HEK293 (cell line): ENCODE data around the gene ZNF775.

ENCODE experiments used
- CTCF ChIA-PET: fragments of 350-600 bp; formaldehyde crosslinking; extraction: SDS; loops from one replicate; lab custom pipeline; 2021; ENCODE audit warnings: antibody characterized with exemption; lab: Yijun Ruan, JAX
- POLR2A ChIA-PET: fragments of 300-600 bp; formaldehyde crosslinking; extraction: SDS; loops from one replicate; lab custom pipeline; 2020; ENCODE audit warnings: antibody characterized with exemption, inconsistent platforms; lab: Yijun Ruan, JAX
- H3K27ac ChIP-seq: fragments of 200-500 bp; sonication (Bioruptor generic); 2 replicates; pipeline ENCODE4 v1.5.1; 2014; ENCODE audit warnings: low read depth, low read length, control low read depth, inconsistent platforms; ENCODE audit errors: extremely low read depth
- H3K36me3 ChIP-seq, 2 experiments: fragments of 200-500 bp in 1 of 2; sonication (Bioruptor generic) in 1 of 2; 1 replicate in 1 of 2; 2 replicates in 1 of 2; pipeline ENCODE4 v1.5.1; 2014 to 2017; ENCODE audit warnings: inconsistent platforms in 2 of 2, low read length in 2 of 2; ENCODE audit not compliant: control insufficient read depth in 2 of 2, insufficient read depth in 1 of 2
- H3K4me1 ChIP-seq: fragments of 200-500 bp; sonication (Bioruptor generic); 2 replicates; pipeline ENCODE4 v1.5.1; 2014; ENCODE audit warnings: mild to moderate bottlenecking, low read length, inconsistent platforms; ENCODE audit not compliant: control insufficient read depth, insufficient read depth
- H3K4me3 ChIP-seq: 2 replicates; pipeline ENCODE4 v1.5.1; 2011; ENCODE audit warnings: low read depth, mild to moderate bottlenecking, control low read depth, low read length, moderate library complexity
- H3K9me3 ChIP-seq: fragments of 200-500 bp; sonication (Bioruptor generic); 2 replicates; pipeline ENCODE4 v1.5.1; 2014; ENCODE audit warnings: low read depth, low read length, inconsistent platforms; ENCODE audit not compliant: control insufficient read depth, insufficient read depth
- CTCF ChIP-seq: fragments of 450-650 bp; formaldehyde crosslinking; IDR thresholded peaks from 2 replicates; pipeline ENCODE4 v1.5.1; 2016; ENCODE audit warnings: missing biosample characterization, missing genetic modification characterization
- HOXA7 ChIP-seq: sonication (generic); formaldehyde crosslinking; IDR thresholded peaks from 2 replicates; pipeline ENCODE4 v1.8.1; 2022; ENCODE audit warnings: missing genetic modification reagents, borderline replicate concordance
- HOXD13 ChIP-seq: sonication (generic); formaldehyde crosslinking; IDR thresholded peaks from 2 replicates; pipeline ENCODE4 v1.8.0; 2022; ENCODE audit warnings: missing genetic modification reagents, borderline replicate concordance
- KLF7 ChIP-seq: fragments of 450-650 bp; formaldehyde crosslinking; IDR thresholded peaks from 2 replicates; pipeline ENCODE4 v1.5.1; 2016; ENCODE audit warnings: missing biosample characterization, missing genetic modification characterization, borderline replicate concordance
- REST ChIP-seq: fragments of 450-650 bp; formaldehyde crosslinking; IDR thresholded peaks from 2 replicates; pipeline ENCODE4 v1.5.1; 2016; ENCODE audit warnings: missing biosample characterization, missing genetic modification characterization
- ZBTB11 ChIP-seq: fragments of 450-650 bp; formaldehyde crosslinking; conservative IDR thresholded peaks from 2 replicates; pipeline ENCODE4 v1.5.1; 2016; ENCODE audit warnings: low read depth, missing biosample characterization, missing genetic modification characterization
- ZNF169 ChIP-seq: fragments of 450-650 bp; formaldehyde crosslinking; IDR thresholded peaks from 2 replicates; pipeline ENCODE4 v1.5.1; 2016; ENCODE audit warnings: missing biosample characterization, missing genetic modification characterization
- ZNF202 ChIP-seq: fragments of 450-650 bp; formaldehyde crosslinking; IDR thresholded peaks from 2 replicates; pipeline ENCODE4 v1.5.1; 2016; ENCODE audit warnings: missing biosample characterization, missing genetic modification characterization, borderline replicate concordance
- ZNF521 ChIP-seq: fragments of 450-650 bp; formaldehyde crosslinking; IDR thresholded peaks from 2 replicates; pipeline ENCODE4 v1.5.1; 2017; ENCODE audit warnings: missing biosample characterization, mild to moderate bottlenecking, missing genetic modification characterization
- ZNF544 ChIP-seq: fragments of 450-650 bp; formaldehyde crosslinking; IDR thresholded peaks from 2 replicates; pipeline ENCODE4 v1.5.0; 2017; ENCODE audit warnings: missing biosample characterization, missing genetic modification characterization
- ZNF558 ChIP-seq: fragments of 450-650 bp; formaldehyde crosslinking; IDR thresholded peaks from 2 replicates; pipeline ENCODE4 v1.5.1; 2016; ENCODE audit warnings: missing biosample characterization, missing genetic modification characterization
- ZNF580 ChIP-seq: fragments of 450-650 bp; formaldehyde crosslinking; IDR thresholded peaks from 2 replicates; pipeline ENCODE4 v1.5.1; 2016; ENCODE audit warnings: missing biosample characterization, missing genetic modification characterization
- ZNF639 ChIP-seq: fragments of 450-650 bp; formaldehyde crosslinking; IDR thresholded peaks from 2 replicates; pipeline ENCODE4 v1.5.1; 2016; ENCODE audit warnings: missing biosample characterization, missing genetic modification characterization
- ZNF768 ChIP-seq: fragments of 450-650 bp; formaldehyde crosslinking; IDR thresholded peaks from 2 replicates; pipeline ENCODE4 v1.5.1; 2018; ENCODE audit warnings: missing biosample characterization, mild to moderate bottlenecking, missing genetic modification characterization
- ZNF785 ChIP-seq: fragments of 450-650 bp; formaldehyde crosslinking; IDR thresholded peaks from 2 replicates; pipeline ENCODE4 v1.5.1; 2016; ENCODE audit warnings: missing biosample characterization, missing genetic modification characterization

Gene ZNF775

GRCh38 chr7:150410131-150410530 is 31.0 kb downstream of the ZNF775 start (continued):
- TF ChIP-seq ZNF202 (tag by site-specific recombination) (no peak), ZNF580 (no peak), REST (tag by site-specific recombination) (no peak), ZNF639 (tag by site-specific recombination) (no peak), ZNF785 (tag by site-specific recombination) (no peak), HOXD13 (CRISPR knock-in tag) (no peak), ZNF544 (tag by site-specific recombination) (no peak), ZNF521 (tag by site-specific recombination) (no peak), KLF7 (tag by site-specific recombination) (no peak), ZNF558 (tag by site-specific recombination) (no peak), ZNF768 (tag by site-specific recombination) (no peak)

- Histone ChIP-seq H3K36me3 (no peaks in the 10 kb centered on the region), H3K4me3 (no peak overlapping the region), H3K27ac (no peak overlapping the region), H3K9me3 (no peaks in the 10 kb centered on the region), H3K4me1 (no peaks in the 10 kb centered on the region)
- POLR2A ChIA-PET, result interaction anchor here (0.6 kb wide), 1 partner anchor 112 kb away, joined by 3 read pairs; no protein-coding TSS in a partner anchor
- CTCF ChIA-PET, result interaction anchor here (1.4 kb wide), 1 partner anchor 38 kb away, joined by 3 read pairs; no protein-coding TSS in a partner anchor
- TF ChIP-seq CTCF (tag by site-specific recombination), result no peak
- TF ChIP-seq HOXA7 (CRISPR knock-in tag), result no peak
- no peak for TF ChIP-seq ZNF169 (tag by site-specific recombination)
- no peak for TF ChIP-seq ZBTB11 (tag by site-specific recombination)
Observed at GRCh38 chr7:150410680-150411346, 31.7 kb downstream of the ZNF775 start.
